ENCODE results near the gene POLD2.

POLD2 gene

GRCh38 chr7:44083796-44084195 lies 39.6 kb downstream of the POLD2 start:
- Histone ChIP-seq H3K4me1 (ENCODE audit: control insufficient read depth, insufficient read depth, low read length, poor library complexity, severe bottlenecking) (peaks cover 9% of the 10 kb centered on the region), H3K36me3 (ENCODE audit: control insufficient read depth, insufficient read depth, low read length) (peaks cover 8% of the 10 kb centered on the region), H3K4me3 (ENCODE audit: extremely low read depth, insufficient read depth, low read length, poor library complexity, severe bottlenecking) (no peak overlapping the region), H3K27ac (ENCODE audit: low read depth, low read length, severe bottlenecking) (no peak overlapping the region), H3K9me3 (ENCODE audit: control insufficient read depth, low read length) (no peaks in the 10 kb centered on the region)
- WGBS, 2 experiments (ENCODE audit: insufficient coverage in 2 of 2) = 93 to 94% methylated on average over 2 to 3 of the region's 3 CpGs

- Histone ChIP-seq H3K9me3 (ENCODE audit: control insufficient read depth, low read length) (no peaks in the 10 kb centered on the region), H3K27ac (ENCODE audit: low read depth, low read length, severe bottlenecking) (peak overlapping the region; percentile 20), H3K4me1 (ENCODE audit: control insufficient read depth, insufficient read depth, low read length, poor library complexity, severe bottlenecking) (peaks cover 5% of the 10 kb centered on the region), H3K36me3 (ENCODE audit: control insufficient read depth, insufficient read depth, low read length) (peaks cover 19% of the 10 kb centered on the region), H3K4me3 (ENCODE audit: extremely low read depth, insufficient read depth, low read length, poor library complexity, severe bottlenecking) (peak overlapping the region; percentile 34)
- 0 to 1% methylated on average over 44 to 46 of the region's 54 CpGs for WGBS, 2 experiments (ENCODE audit: insufficient coverage in 2 of 2)
Measured at GRCh38 chr7:44082541-44083207, 40.7 kb downstream of the POLD2 start.

- H3K27ac ChIP-seq (ENCODE audit: low read depth, low read length, severe bottlenecking) = no peak overlapping the region
- H3K4me3 ChIP-seq (ENCODE audit: extremely low read depth, insufficient read depth, low read length, poor library complexity, severe bottlenecking) = peak overlapping the region; percentile 64
- peaks cover 26% of the 10 kb centered on the region for H3K36me3 ChIP-seq (ENCODE audit: control insufficient read depth, insufficient read depth, low read length)
- WGBS, 2 experiments (ENCODE audit: insufficient coverage in 2 of 2) = 92 to 95% methylated on average over 7 of the region's 9 CpGs
- H3K4me1 ChIP-seq (ENCODE audit: control insufficient read depth, insufficient read depth, low read length, poor library complexity, severe bottlenecking) = peaks cover 5% of the 10 kb centered on the region
- H3K9me3 ChIP-seq (ENCODE audit: control insufficient read depth, low read length) = no peaks in the 10 kb centered on the region
Measured at GRCh38 chr7:44081266-44081748, 42.0 kb downstream of the POLD2 start.

- WGBS, 2 experiments (ENCODE audit: insufficient coverage in 2 of 2) = 91 to 100% methylated on average over 5 to 8 of the region's 11 CpGs
Measured at GRCh38 chr7:44080686-44081265, 42.6 kb downstream of the POLD2 start.

GRCh38 chr7:44080118-44080517 lies 43.2 kb downstream of the POLD2 start:
- peaks cover 5% of the 10 kb centered on the region for H3K4me1 ChIP-seq (ENCODE audit: control insufficient read depth, insufficient read depth, low read length, poor library complexity, severe bottlenecking)
- H3K36me3 ChIP-seq (ENCODE audit: control insufficient read depth, insufficient read depth, low read length) = peaks cover 38% of the 10 kb centered on the region
- no peaks in the 10 kb centered on the region for H3K9me3 ChIP-seq (ENCODE audit: control insufficient read depth, low read length)
- no peak overlapping the region for H3K27ac ChIP-seq (ENCODE audit: low read depth, low read length, severe bottlenecking)
- H3K4me3 ChIP-seq (ENCODE audit: extremely low read depth, insufficient read depth, low read length, poor library complexity, severe bottlenecking) = no peak overlapping the region
- WGBS, 2 experiments (ENCODE audit: insufficient coverage in 2 of 2) = 91% methylated on average over 4 to 5 of the region's 5 CpGs

More at GRCh38 chr7:44080686-44081265, 42.6 kb downstream of the POLD2 start:
- H3K4me3 ChIP-seq (ENCODE audit: extremely low read depth, insufficient read depth, low read length, poor library complexity, severe bottlenecking) = peak overlapping the region; percentile 64
- H3K27ac ChIP-seq (ENCODE audit: low read depth, low read length, severe bottlenecking) = no peak overlapping the region
- peaks cover 32% of the 10 kb centered on the region for H3K36me3 ChIP-seq (ENCODE audit: control insufficient read depth, insufficient read depth, low read length)
- H3K9me3 ChIP-seq (ENCODE audit: control insufficient read depth, low read length) = no peaks in the 10 kb centered on the region
- H3K4me1 ChIP-seq (ENCODE audit: control insufficient read depth, insufficient read depth, low read length, poor library complexity, severe bottlenecking) = peaks cover 5% of the 10 kb centered on the region

- H3K9me3 ChIP-seq (ENCODE audit: control insufficient read depth, low read length) = no peaks in the 10 kb centered on the region
- no peak overlapping the region for H3K4me3 ChIP-seq (ENCODE audit: extremely low read depth, insufficient read depth, low read length, poor library complexity, severe bottlenecking)
- no peak overlapping the region for H3K27ac ChIP-seq (ENCODE audit: low read depth, low read length, severe bottlenecking)
- H3K36me3 ChIP-seq (ENCODE audit: control insufficient read depth, insufficient read depth, low read length) = peaks cover 43% of the 10 kb centered on the region
- WGBS, 2 experiments (ENCODE audit: insufficient coverage in 2 of 2) = 89 to 98% methylated on average over 3 to 8 of the region's 11 CpGs
- H3K4me1 ChIP-seq (ENCODE audit: control insufficient read depth, insufficient read depth, low read length, poor library complexity, severe bottlenecking) = peaks cover 5% of the 10 kb centered on the region
Measured at GRCh38 chr7:44079331-44080021, 43.9 kb downstream of the POLD2 start.

DNA sequence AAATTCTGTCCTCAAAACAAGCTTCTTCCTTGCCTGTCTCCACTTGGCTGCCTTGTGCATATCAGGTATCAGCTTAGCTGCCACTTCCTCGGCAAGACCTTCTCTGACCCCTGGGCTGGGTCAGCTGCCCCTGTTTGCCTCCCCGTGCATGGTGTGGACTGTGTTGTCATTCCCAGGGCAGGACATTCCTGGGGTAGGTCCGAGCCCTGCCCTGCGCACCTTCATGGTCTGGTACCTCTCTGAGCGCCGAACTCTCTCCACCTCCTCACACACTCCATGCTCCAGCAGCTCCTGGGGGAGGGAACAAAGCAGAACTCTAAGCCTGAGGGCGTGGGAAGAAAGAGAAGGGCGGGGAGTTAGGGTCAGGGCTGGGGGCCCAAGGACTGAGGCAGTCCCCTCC lies 44.8 kb downstream of the POLD2 start:
- H3K27ac ChIP-seq (ENCODE audit: low read depth, low read length, severe bottlenecking) = no peak overlapping the region
- H3K9me3 ChIP-seq (ENCODE audit: control insufficient read depth, low read length) = no peaks in the 10 kb centered on the region
- peaks cover 51% of the 10 kb centered on the region for H3K36me3 ChIP-seq (ENCODE audit: control insufficient read depth, insufficient read depth, low read length)
- no peak overlapping the region for H3K4me3 ChIP-seq (ENCODE audit: extremely low read depth, insufficient read depth, low read length, poor library complexity, severe bottlenecking)
- 93% methylated on average over 3 to 5 of the region's 8 CpGs for WGBS, 2 experiments (ENCODE audit: insufficient coverage in 2 of 2)
- H3K4me1 ChIP-seq (ENCODE audit: control insufficient read depth, insufficient read depth, low read length, poor library complexity, severe bottlenecking) = peaks cover 5% of the 10 kb centered on the region

- peaks cover 5% of the 10 kb centered on the region for H3K4me1 ChIP-seq (ENCODE audit: control insufficient read depth, insufficient read depth, low read length, poor library complexity, severe bottlenecking)
- no peak overlapping the region for H3K27ac ChIP-seq (ENCODE audit: low read depth, low read length, severe bottlenecking)
- peaks cover 59% of the 10 kb centered on the region for H3K36me3 ChIP-seq (ENCODE audit: control insufficient read depth, insufficient read depth, low read length)
- H3K4me3 ChIP-seq (ENCODE audit: extremely low read depth, insufficient read depth, low read length, poor library complexity, severe bottlenecking) = no peak overlapping the region
- H3K9me3 ChIP-seq (ENCODE audit: control insufficient read depth, low read length) = no peaks in the 10 kb centered on the region
- WGBS, 2 experiments (ENCODE audit: insufficient coverage in 2 of 2) = 88 to 94% methylated on average over 5 of the region's 5 CpGs
Measured at GRCh38 chr7:44077681-44078091, 45.7 kb downstream of the POLD2 start.

GRCh38 chr7:44077061-44077460 lies 46.3 kb downstream of the POLD2 start:
- Histone ChIP-seq H3K27ac (ENCODE audit: low read depth, low read length, severe bottlenecking) (no peak overlapping the region), H3K4me1 (ENCODE audit: control insufficient read depth, insufficient read depth, low read length, poor library complexity, severe bottlenecking) (peaks cover 5% of the 10 kb centered on the region), H3K36me3 (ENCODE audit: control insufficient read depth, insufficient read depth, low read length) (peaks cover 59% of the 10 kb centered on the region), H3K9me3 (ENCODE audit: control insufficient read depth, low read length) (no peaks in the 10 kb centered on the region), H3K4me3 (ENCODE audit: extremely low read depth, insufficient read depth, low read length, poor library complexity, severe bottlenecking) (no peak overlapping the region)
- WGBS, 2 experiments (ENCODE audit: insufficient coverage in 2 of 2) = 95 to 100% methylated on average over 3 to 7 of the region's 9 CpGs

DNA sequence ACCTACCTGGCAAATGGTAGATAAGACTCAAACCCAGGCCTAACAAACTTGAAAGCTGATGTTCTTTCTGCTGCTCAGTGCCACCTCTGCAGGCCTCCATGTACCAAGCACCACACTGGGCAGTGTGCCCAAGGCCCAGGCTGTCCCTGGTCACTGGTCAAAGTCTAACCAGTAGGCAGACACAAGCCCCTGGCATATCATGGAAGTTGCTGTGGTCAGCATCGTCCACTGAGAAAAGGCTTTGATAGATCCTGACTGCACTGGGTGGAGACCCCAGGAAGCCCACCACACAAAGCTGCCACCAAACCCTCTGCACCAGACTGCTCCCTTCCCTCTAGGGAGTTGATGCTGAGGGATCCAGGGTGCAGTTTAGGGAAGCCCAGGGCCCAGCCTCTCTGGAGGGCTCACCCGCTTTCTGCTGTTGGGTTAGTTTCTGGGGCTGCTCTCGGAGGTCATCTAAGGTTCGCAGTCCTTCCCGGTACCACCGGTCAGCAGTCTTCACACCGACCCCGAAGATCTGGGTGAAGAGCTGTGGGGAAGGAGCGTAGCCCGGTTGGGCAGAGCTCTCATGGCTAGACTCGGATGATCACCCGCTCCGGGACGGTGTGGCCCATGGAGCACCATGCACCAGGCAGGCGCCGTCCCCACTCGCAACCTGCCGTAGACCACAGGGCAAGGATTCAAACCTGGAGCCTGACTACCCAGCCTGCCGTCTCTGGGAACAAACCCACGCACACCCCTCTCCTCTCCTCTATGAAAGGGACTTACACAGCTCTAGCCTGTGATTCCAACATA lies 47.0 kb downstream of the POLD2 start:
- WGBS, 2 experiments (ENCODE audit: insufficient coverage in 2 of 2) = 95 to 98% methylated on average over 15 to 20 of the region's 20 CpGs
- peaks cover 59% of the 10 kb centered on the region for H3K36me3 ChIP-seq (ENCODE audit: control insufficient read depth, insufficient read depth, low read length)
- no peak overlapping the region for H3K27ac ChIP-seq (ENCODE audit: low read depth, low read length, severe bottlenecking)
- H3K4me3 ChIP-seq (ENCODE audit: extremely low read depth, insufficient read depth, low read length, poor library complexity, severe bottlenecking) = no peak overlapping the region
- peaks cover 2% of the 10 kb centered on the region for H3K4me1 ChIP-seq (ENCODE audit: control insufficient read depth, insufficient read depth, low read length, poor library complexity, severe bottlenecking)
- no peaks in the 10 kb centered on the region for H3K9me3 ChIP-seq (ENCODE audit: control insufficient read depth, low read length)
